Keratinocyte (primary cell): ENCODE results near the gene TFF1. TPM values are rescaled to one million over a fixed set of nuclear protein-coding genes. Genes with fewer than 3 reads are reported as not detected.

Experiments used
- DNase-seq: peaks from one replicate; pipeline ENCODE4 v3.0.0-alpha.2; 2011; ENCODE audit warnings: low read depth, missing footprints, low spot score
- FAIRE-seq: peaks from 2 replicates; lab custom pipeline; 2011; peaks lifted over from hg19 to GRCh38; lab: Jason Lieb, UNC
- H2AFZ ChIP-seq: 2 replicates; pipeline ENCODE4 v1.6.0; 2012; ENCODE audit warnings: low read length, control low read depth, inconsistent platforms; ENCODE audit not compliant: control insufficient read depth
- H3K27ac ChIP-seq: 2 replicates; pipeline ENCODE4 v1.5.1; 2011; ENCODE audit warnings: low read length; ENCODE audit not compliant: control insufficient read depth, insufficient read depth
- H3K27me3 ChIP-seq: 3 replicates; pipeline ENCODE4 v1.6.0; 2011; ENCODE audit warnings: low read length; ENCODE audit not compliant: control insufficient read depth, insufficient read depth; ENCODE audit errors: extremely low read depth
- H3K36me3 ChIP-seq, 2 experiments: 2 replicates in 1 of 2; 3 replicates in 1 of 2; pipeline ENCODE4 v1.5.1; 2011; ENCODE audit warnings: low read length in 2 of 2, mild to moderate bottlenecking in 1 of 2; ENCODE audit not compliant: control insufficient read depth in 2 of 2, insufficient read depth in 2 of 2; ENCODE audit errors: extremely low read depth in 1 of 2
- H3K4me1 ChIP-seq: 3 replicates; pipeline ENCODE4 v1.5.1; 2011; ENCODE audit warnings: low read length; ENCODE audit not compliant: control insufficient read depth, insufficient read depth; ENCODE audit errors: extremely low read depth
- H3K4me2 ChIP-seq: 3 replicates; pipeline ENCODE4 v1.6.0; 2011; ENCODE audit warnings: low read depth, low read length; ENCODE audit not compliant: control insufficient read depth, insufficient read depth; ENCODE audit errors: extremely low read depth
- H3K4me3 ChIP-seq, 3 experiments: fragments of 200-600 bp in 1 of 3; sonication (generic) in 1 of 3; 2 replicates in 2 of 3; 3 replicates in 1 of 3; pipeline ENCODE4 v1.5.1; 2011 to 2016; ENCODE audit warnings: low read length in 3 of 3, mild to moderate bottlenecking in 3 of 3, control low read depth in 2 of 3, inconsistent platforms in 1 of 3, low read depth in 1 of 3, mixed read lengths in 1 of 3, mixed run types in 1 of 3, moderate library complexity in 1 of 3; ENCODE audit not compliant: control insufficient read depth in 2 of 3, insufficient read depth in 2 of 3; ENCODE audit errors: extremely low read depth in 1 of 3
- H3K79me2 ChIP-seq: 2 replicates; pipeline ENCODE4 v1.6.0; 2012; ENCODE audit warnings: low read length; ENCODE audit not compliant: control insufficient read depth, insufficient read depth
- H3K9ac ChIP-seq: 3 replicates; pipeline ENCODE4 v1.6.0; 2011; ENCODE audit warnings: low read length; ENCODE audit not compliant: control insufficient read depth, insufficient read depth; ENCODE audit errors: extremely low read depth
- H3K9me1 ChIP-seq: 3 replicates; pipeline ENCODE4 v1.6.0; 2011; ENCODE audit warnings: low read length; ENCODE audit not compliant: control insufficient read depth, insufficient read depth; ENCODE audit errors: extremely low read depth
- H3K9me3 ChIP-seq: 2 replicates; pipeline ENCODE4 v1.5.1; 2012; ENCODE audit warnings: low read depth, low read length; ENCODE audit not compliant: control insufficient read depth
- H4K20me1 ChIP-seq: 3 replicates; pipeline ENCODE4 v1.6.0; 2011; ENCODE audit warnings: low read length; ENCODE audit not compliant: control insufficient read depth, insufficient read depth; ENCODE audit errors: extremely low read depth
- EZH2 ChIP-seq: IDR thresholded peaks from one replicate; pipeline ENCODE4 v1.6.1; 2012; ENCODE audit warnings: inconsistent platforms, mild to moderate bottlenecking, low read length, moderate library complexity
- dilution Hi-C: fragments of 300-500 bp; cut with MboI; formaldehyde crosslinking; loops from one replicate; pipeline ENCODE4 v1.7.0; 2020; ENCODE audit warnings: low sequenced_read_pairs; ENCODE audit not compliant: extremely low pct_ligation_motif_present
- polyA plus RNA-seq, 5 experiments: library from polyadenylated mRNA; depleted of rRNA in 3 of 5; stranded (reverse) in 3 of 5; stranded (forward) in 1 of 5; unstranded in 1 of 5; fragments of >200 nt; gene quantifications; 1 replicate in 1 of 5; 2 replicates in 3 of 5; 3 replicates in 1 of 5; pipeline versions ENCODE4 v1.2.1 to v1.2.3, GENCODE V29; 2011 to 2012; ENCODE audit warnings: missing spikeins in 2 of 5, low read depth in 1 of 5, low replicate concordance in 1 of 5
- TF ChIP-seq, protein P1 (sequence below), 3 experiments: IDR thresholded peaks in 1 of 3; conservative IDR thresholded peaks in 1 of 3; optimal IDR thresholded peaks in 1 of 3; 2 replicates in 2 of 3; 3 replicates in 1 of 3; pipeline versions ENCODE3 to v1.5.1; 2011; ENCODE audit warnings: low read length in 3 of 3, mild to moderate bottlenecking in 3 of 3, moderate library complexity in 2 of 3, control low read depth in 1 of 3, inconsistent platforms in 1 of 3; ENCODE audit not compliant: insufficient read depth in 2 of 3; ENCODE audit errors: extremely low read depth in 1 of 3

TFF1 gene
- polyA plus RNA-seq, 1 donor (not counting 4 experiments of a cell fraction or from before 2014, with no cell fraction given), result not detected

DNA sequence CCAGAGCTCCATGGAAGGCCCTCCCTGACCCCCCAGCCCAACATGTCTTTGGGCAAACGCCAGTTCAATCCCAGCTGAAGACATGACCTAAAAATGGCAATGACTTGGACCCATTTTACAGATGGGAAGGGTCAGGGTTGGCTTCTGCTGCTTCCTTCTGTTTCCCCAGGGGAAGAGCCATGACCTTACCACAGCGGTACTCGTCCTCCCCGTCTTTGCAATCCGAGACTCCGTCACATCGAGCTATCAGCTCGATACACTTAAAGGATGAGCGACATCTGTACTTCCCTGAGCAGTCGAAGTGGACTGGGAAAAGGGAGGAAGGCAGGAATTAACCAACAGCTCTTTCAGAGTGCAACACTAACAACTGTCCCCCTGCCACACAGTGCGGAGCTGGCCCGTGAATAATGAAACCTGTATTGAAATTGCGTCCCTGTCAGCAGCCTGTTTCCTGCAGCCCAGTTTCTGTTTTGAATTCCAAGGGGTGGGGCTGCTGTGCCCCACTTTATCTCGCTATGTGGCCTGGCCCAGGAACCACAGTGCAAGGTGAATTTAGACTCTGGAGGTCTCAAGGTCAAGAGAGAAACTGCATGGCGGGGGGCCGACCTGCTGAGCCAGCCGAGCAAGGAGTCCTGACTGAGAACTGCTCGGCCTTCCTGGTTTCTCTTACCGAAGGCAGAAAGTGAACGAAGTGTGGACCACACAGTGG lies 22.6 kb upstream of the TFF1 start:
- Histone ChIP-seq H3K79me2 (no peaks in the 10 kb centered on the region), H4K20me1 (no peaks in the 10 kb centered on the region), H3K9me3 (no peaks in the 10 kb centered on the region), H3K27ac (no peak overlapping the region), H3K4me2 (no peak overlapping the region), H3K27me3 (peaks cover 5% of the 10 kb centered on the region), H3K9me1 (no peaks in the 10 kb centered on the region), H3K9ac (no peak overlapping the region), H2AFZ (no peak overlapping the region), H3K4me1 (no peaks in the 10 kb centered on the region), H3K4me3 (no peak overlapping the region), H3K36me3 (no peaks in the 10 kb centered on the region)
- DNase-seq (no peak), FAIRE-seq (no peak)
- TF ChIP-seq, protein P1, sequence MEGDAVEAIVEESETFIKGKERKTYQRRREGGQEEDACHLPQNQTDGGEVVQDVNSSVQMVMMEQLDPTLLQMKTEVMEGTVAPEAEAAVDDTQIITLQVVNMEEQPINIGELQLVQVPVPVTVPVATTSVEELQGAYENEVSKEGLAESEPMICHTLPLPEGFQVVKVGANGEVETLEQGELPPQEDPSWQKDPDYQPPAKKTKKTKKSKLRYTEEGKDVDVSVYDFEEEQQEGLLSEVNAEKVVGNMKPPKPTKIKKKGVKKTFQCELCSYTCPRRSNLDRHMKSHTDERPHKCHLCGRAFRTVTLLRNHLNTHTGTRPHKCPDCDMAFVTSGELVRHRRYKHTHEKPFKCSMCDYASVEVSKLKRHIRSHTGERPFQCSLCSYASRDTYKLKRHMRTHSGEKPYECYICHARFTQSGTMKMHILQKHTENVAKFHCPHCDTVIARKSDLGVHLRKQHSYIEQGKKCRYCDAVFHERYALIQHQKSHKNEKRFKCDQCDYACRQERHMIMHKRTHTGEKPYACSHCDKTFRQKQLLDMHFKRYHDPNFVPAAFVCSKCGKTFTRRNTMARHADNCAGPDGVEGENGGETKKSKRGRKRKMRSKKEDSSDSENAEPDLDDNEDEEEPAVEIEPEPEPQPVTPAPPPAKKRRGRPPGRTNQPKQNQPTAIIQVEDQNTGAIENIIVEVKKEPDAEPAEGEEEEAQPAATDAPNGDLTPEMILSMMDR (optimal IDR thresholded peaks at IDR 0.05 in 1 of 3, IDR thresholded peaks at IDR 0.05 in 1 of 3, conservative IDR thresholded peaks at IDR 0.05 in 1 of 3; ENCODE audit: extremely low read depth in 1 of 3, insufficient read depth in 2 of 3, low read length in 3 of 3), result no peak
- dilution Hi-C loops, result no loop called here

DNA sequence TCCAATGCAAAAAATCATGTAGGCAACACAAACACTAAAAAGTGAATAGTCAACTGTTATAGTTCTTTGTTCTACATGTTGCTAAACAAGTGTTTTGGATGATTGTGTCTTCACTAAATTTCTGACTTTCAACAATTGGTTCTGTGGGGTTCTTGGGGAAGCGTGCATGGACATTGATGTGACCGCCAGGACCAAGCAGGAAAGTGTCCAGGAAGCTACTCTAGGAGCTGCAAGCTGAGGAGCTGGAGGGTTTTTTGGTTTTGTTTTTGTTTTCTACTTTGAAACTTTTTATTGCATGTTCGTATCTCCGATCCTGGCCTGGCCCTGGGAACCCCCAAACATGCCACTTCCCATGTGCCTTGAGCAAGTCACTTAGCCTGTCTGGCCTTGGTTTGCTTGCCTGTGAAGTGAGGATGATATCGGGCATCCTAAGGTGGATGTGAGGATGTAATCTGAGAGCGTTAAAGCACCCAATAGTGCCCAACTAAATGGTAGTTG lies 21.6 kb upstream of the TFF1 start:
- no peaks in the 10 kb centered on the region for H3K4me1 ChIP-seq
- H3K27me3 ChIP-seq, result peaks cover 5% of the 10 kb centered on the region
- no peak overlapping the region for H3K9ac ChIP-seq
- no peaks in the 10 kb centered on the region for H3K79me2 ChIP-seq
- H3K27ac ChIP-seq, result no peak overlapping the region
- TF ChIP-seq, protein P1 (optimal IDR thresholded peaks at IDR 0.05 in 1 of 3, IDR thresholded peaks at IDR 0.05 in 1 of 3, conservative IDR thresholded peaks at IDR 0.05 in 1 of 3; ENCODE audit: extremely low read depth in 1 of 3, insufficient read depth in 2 of 3, low read length in 3 of 3), result no peak
- TF ChIP-seq EZH2, result no peak
- H2AFZ ChIP-seq, result no peak overlapping the region
- H3K4me3 ChIP-seq, result no peak overlapping the region
- H3K9me1 ChIP-seq, result no peaks in the 10 kb centered on the region
- FAIRE-seq, result no peak
- H4K20me1 ChIP-seq, result no peaks in the 10 kb centered on the region
- H3K36me3 ChIP-seq, result no peaks in the 10 kb centered on the region
- no peak for DNase-seq
- dilution Hi-C loops, result no loop called here
- no peak overlapping the region for H3K4me2 ChIP-seq
- H3K9me3 ChIP-seq, result no peaks in the 10 kb centered on the region
